NCI-H526 treated with DMSO at 0.1 percent for 48 hours (cell line): Measurements from ENCODE around the gene TRIP13.

Source experiments
- DNase-seq: peaks from one replicate; lab custom pipeline; 2025; lab: John Stamatoyannopoulos, UW

The TRIP13 gene

DNA sequence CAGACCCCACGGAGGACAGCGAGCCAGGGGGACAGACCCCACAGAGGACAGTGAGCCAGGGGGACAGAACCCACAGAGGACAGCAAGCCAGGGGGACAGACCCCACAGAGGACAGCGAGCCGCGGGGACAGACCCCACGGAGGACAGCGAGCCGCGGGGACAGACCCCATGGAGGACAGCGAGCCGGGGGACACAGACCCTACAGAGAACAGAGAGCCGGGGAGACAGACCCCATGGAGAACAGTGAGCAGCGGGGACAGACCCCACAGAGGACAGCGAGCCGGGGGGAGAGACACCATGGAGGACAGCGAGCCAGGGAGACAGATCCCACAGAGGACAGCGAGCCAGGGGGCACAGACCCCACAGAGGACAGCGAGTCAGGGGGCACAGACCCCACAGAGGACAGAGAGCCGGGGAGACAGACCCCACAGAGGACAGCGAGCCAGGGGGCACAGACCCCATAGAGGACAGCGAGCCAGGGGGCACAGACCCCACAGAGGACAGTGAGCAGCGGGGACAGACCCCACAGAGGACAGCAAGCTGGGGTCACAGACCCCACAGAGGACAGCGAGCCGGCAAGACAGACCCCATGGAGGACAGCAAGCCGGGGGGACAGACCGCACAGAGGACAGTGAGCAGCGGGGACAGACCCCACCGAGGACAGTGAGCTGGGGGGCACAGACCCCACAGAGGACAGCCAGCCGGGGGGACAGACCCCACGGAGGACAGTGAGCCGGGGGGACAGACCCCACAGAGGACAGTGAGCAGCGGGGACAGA, 37.5 kb upstream of the TRIP13 start:
- no peak for DNase-seq

DNA sequence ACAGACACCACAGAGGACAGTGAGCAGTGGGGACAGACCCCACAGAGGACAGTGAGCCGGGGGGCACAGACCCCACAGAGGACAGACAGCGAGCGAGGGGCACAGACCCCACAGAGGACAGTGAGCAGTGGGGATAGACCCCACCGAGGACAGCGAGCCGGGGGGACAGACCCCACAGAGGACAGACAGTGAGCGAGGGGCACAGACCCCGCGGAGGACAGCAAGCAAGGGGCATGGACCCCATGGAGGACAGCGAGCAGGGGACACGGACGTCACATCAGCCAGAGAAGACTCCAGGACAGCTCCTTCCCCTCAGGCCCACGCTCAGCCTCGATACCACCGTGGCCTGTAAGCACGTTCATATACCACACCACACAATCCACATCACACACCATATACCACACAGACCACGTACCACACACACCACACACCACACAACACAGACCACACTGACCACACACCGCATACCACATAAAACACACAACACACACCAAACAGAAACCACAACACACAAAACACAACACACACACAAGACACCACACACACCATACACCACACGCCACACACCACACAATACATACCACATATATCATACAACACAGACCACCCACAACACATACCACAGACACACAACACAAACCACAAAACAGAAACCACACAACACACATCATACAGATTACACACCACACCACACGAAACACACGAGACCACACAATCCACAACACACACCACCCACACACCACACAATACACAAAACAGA, 36.7 kb upstream of the TRIP13 start:
- DNase-seq: no peak

DNA sequence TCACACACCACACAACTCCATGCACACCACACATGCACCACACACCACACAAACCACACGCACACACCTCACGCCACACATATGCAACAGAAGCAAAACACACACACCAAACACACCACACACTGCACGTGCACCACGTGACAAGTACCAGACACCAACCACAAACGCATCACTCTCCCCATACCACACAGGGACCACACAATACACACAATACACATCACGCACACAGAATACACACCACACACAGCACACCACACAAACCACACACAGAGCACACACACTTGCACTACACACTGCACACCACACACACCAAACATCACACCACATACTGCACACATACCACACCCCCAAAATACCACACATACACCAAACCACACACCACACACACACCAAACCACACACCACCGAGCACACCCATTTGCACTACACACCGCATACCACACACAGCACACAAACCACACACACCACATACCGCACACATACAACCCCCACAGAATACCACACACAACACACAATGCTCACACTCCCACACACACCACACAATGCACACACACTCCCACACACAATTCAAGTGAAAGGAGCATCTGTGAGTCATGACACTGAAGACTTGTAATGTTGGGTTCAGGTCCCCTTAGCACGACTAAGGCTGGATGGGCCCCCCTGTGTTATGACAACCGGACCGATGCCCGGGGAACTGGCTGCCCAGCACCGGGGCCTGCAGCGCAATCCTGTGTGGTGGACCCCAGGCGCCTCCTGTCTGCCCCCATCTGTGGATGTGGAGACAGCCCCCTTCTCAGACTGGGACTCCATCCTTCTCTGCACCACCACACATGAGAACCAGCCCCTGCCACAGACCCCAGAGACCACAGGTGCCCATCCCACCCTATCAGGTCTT, 35.9 kb upstream of the TRIP13 start:
- no peak for DNase-seq

DNA sequence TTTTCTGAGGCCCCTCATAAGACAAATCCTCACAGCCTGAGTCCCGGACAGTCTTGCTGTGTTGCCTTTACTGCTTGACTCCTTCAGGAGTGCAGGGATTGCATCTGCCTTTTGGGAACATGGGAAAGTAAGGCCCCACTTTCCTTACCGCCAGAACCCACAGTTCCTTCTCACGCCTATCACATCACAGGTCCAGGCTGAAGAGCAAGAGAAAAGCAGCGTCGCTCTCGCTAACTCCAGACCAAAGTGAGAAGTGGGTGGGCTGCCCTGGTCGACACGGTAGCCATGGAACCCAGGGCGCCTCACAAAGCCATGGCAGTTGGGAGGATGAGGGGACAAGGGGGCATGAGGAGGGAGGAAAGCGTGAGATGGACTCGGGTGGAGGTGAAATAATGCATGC, 34.0 kb upstream of the TRIP13 start:
- no peak for DNase-seq

DNA sequence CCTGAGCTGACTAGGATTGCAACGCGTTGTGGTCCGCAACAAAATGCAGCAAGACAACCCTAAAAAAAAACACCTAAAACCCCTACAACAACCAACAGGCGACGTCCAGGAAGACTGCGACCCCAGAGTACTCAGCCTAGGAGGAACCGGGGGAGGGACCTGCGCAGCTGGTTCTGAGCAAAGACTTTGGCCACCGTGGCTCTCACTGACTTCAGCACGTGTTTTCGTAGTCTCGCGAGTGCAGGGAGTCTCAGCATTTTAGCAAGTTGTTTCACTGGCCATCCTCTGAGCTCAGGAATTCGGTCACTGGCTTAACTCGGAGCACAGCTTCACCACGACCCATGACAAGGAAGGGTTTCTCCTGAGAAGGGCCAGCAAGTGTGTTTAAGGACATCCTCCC, 33.3 kb upstream of the TRIP13 start:
- no peak for DNase-seq

DNA sequence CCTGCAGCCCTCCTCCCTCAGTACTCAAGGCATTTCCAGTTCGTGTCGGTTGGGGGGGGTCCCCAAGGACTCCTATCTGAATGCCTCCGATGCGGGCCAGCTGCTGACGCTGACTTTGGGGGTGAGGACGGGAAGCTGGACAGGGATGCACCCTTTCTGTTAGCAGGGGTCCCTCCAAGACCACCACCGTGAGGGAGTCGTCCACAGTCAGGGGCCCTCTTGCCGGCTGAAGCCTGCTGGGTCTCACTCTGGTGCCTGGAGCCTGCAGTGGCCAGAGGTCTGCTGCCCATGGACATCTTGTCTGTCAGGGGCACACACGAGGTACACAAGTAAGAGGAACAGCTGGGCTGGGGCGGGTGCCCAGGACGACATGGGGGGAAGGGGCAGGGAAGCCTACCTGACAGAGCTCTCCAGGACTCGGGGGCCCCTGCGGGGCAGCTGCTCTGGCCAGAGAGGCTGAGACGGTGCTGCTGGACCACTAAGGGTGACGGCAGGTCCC, 32.8 kb upstream of the TRIP13 start:
- DNase-seq: no peak

DNA sequence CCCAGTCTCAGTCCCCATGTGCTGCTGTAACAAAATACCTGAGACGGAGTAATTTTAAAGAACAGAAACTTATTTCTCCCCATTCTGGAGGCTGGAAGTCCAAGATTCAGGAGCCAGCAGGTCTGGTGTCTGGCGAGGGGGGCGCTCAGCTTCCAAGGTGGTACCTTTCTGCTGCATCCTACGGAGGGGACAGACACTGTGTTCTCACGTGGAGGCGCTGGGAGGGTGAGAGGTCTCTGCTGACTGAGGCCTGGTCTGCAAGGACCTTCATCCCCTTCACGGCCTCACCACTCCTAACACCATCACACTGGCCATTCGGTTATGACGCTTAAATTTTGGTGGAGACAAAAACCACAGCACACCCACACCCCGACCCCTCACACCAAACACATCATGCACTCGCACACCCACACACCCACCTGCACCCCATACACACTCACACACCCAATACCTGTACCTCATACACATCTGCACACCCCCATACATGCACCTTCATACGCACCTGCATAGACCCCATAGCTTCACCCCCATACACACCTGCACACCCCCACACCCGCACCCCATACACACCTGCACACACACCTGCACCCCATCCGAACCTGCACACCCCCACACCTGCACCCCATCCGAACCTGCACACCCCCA, 32.1 kb upstream of the TRIP13 start:
- no peak for DNase-seq

DNA sequence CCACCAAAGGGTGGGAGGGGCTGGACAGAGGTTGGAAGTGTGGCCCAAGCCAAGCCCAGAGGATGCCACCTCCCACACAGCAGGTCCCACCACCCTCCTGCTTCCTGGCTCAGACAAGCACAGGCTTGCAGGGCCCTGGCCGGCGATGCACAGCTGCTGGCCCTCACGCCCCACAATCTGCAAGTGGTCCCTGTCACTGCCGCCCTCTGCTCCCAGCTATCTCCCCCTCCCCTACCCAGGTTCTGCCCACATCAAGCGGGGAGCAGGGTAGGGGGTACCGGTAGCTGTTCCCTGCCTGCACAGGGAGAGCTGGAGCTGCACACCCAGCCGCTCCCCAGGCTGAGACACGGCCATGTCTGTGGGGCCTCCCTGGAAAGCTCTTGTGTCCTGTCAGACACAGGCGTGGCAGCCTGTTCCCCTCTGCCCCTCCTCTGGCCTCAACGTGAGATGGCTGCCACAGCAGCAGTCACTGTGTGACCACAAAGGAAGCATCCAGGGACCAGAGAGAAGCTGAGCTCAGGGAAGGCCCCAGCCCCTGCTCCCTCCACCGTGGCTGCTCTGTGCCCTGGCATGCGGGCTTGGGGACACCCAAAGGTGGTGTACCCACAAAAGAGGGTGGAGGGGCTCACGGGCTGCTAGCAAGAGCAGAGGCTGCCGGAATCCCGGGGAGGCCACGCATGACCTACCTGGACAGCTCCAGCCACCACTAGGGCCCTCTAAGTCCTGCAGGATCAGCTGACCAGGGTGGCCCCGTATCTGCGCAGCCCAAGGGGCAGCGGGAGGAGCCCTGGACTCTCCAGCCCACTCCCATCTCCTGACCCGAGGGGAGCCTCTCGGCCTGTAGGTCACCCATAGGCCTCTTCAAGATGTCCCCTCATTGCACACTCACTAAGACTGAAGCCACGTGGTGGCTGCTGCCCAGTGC, 31.0 kb upstream of the TRIP13 start:
- DNase-seq: no peak

DNA sequence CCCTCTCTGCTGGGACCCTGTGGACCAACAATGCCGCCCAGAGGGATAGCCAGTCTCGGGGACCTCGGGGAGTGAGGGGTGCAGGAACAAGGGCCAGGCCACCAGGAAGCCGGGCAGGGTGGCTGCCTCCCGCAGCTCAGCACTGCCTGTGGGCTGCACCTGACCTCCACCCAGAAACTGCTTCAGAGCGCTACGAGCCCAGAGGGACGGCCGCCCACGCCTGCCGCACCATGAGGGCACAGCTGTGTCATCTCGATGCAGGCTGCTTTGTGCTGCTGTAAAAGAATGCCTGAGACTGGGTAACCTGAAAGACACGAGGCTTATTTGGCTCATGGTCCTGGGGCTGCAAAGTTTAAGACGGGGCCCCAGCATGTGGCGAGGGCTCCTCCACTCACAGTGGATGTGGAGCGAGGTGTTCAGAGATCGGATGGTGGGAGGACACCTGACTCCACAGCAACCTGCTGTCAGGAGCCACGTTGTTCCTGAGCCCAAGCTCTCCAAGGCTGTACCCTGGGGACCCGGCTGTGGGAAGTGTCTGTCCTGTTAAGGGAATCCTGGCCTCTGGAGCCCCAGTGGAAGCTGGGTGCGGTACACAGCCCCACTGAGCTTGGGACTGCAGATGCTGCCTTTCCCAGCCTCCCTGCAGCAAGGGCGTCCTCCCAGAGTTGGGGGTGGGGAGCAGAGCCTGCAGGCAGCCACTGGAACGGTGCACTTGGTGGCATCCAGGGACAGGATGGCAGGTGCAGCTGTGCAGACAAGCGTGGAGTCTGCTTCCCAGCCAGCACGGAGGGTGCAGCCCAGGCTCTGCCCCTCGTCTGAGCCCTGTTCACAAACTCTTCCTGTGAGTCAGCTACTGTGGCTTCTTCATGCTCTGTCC, 30.1 kb upstream of the TRIP13 start:
- no peak for DNase-seq

DNA sequence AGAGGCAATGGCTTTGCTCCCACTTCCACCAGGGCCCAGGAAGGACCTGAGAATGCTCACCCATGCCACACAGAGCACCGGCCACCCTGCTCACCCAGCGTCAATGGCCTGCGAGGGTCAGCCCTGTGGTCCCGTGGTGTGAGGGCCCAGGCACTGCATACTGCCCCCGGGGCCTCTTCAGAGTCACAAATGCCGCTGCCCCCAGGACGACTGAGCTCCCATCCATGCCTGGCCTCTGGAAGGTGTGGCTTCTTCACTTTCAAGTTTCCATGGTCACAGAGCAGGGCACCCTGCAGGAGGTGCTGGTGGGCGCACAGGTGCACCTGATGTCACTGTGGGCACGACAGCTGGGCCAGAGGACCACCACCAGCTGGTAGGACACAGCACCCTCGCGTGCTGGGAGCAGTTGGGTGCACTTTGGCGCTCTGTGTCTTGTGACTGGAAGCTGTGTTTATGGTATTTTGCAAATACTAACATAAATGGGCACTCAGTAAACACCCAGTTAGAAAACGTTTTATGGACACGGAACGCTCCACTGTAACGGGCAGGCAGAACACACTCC, 29.4 kb upstream of the TRIP13 start:
- no peak for DNase-seq

DNA sequence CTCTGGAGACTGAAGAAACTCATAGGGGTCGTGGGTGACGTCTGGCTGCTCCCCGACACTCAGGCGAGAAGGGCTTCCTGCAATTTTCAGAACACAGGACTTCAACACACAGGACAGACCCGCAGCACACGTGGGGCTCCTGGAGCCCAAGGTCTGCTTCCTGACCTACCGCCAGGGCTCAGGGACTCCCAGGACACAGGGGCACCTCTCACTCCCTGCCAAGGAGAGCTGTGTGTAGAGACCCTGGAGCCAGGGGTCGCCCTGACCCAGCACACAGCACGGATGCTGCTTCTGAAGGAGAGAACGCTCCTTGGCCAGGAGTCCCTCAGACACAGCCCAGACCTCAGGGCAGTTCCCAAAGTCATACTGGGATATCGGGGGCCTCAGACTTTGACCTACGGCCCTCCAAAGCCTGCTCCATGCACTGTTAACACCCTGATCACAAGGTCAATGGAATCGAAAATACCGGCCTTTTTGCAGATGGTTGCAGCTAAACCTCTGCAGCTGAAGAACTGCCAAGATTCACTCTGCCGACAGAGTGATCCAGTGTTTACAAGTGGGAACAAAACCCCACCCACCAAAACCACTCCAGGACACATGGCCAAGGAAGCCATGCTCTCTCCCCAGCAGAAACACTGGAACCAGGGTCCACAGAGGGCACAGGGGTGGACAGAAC, 28.1 kb upstream of the TRIP13 start:
- no peak for DNase-seq

DNA sequence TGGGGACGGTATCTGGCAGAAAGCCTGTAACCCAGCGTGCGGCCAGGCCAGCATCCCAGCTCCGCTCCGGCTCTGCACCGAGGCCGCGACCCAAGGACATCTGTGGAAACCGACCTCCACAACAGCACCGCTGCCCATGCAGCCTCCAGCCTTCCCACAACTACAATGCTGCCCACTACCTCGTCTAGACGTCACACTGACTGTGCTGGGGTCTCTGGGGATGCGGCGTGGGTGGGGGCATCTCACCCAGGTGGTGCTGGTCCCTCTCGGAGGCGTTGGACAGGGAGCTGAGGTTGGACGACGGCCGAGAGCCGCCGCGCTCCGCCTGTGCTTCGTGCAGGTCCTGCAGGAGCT, 27.5 kb upstream of the TRIP13 start:
- no peak for DNase-seq

DNA sequence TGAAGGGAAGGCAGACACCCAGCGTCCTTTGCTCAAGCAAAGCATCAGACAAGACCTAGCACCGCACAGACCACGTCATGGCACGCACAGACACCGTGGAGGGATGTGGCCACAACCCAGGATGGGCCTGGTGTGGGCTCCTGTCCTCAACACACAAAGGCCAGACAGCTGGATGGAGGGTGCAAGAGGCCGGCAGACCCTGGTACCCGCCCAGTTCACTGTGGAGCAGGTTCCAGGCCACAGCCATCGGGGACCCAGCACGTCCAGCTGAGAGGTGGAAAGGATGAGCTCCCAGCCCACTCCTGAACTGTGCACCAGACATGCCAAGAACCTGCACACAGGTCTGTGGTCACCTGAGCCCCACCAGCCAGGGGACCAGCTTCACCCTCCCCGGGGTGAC, 26.9 kb upstream of the TRIP13 start:
- DNase-seq: no peak

DNA sequence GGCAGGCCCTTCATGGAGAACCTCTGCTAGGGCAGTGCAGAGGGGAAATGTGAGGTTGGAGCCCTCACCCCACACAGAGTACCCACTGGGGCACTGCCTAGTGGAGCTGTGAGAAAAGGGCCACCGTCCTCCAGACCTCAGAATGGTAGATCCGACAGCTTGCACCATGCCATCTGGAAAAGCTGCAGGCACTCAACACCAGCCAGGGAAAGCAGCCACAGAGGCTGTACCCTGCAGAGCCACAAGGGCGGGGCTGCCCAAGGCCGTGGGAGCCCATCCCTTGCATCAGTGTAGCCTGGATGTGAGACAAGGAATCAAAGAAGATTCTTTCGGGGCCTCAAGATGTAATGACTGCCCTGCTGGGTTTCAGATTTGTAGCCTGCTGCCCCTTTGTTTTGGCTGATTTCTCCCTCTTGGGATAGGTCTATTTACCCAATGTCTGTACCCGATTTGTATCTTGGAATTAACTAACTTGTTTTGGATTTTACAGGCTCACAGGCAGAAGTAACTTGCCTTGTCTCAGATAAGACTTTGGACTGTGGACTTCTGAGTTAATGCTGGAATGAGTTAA, 25.3 kb upstream of the TRIP13 start:
- no peak for DNase-seq

DNA sequence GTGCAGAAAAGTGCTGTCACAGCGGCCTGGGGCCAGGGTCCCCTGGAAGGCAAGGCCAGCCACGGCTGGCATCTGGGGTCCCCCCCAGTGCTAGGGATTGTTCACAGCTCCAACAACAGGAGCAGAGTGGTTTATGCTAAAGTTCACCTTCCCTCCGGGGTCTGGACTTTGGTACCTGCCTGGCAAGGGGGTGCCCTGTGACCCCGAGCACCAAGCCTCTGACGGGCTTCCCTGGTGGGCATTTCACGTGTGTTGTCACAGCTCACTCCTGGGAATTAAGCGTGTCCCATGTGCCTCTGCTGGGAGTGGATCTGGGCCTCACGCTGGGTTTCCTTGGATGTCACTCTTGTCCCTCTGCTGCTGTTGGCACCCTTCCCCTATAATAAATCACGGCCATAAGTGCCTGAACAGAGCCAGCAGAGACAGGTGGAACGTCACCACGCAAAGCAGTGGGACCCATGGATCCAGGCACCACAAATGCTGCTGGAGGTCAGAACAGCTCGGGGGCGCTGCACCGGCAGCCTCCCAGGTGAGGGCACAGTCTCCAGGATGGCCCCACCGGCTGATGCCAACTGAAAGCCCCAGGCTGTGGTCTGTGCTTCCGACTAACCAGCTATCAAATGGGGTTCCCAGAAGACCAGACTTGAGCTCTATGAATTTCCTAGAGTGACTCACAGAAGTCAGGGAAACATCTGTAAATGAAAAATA, 24.1 kb upstream of the TRIP13 start:
- DNase-seq: no peak

DNA sequence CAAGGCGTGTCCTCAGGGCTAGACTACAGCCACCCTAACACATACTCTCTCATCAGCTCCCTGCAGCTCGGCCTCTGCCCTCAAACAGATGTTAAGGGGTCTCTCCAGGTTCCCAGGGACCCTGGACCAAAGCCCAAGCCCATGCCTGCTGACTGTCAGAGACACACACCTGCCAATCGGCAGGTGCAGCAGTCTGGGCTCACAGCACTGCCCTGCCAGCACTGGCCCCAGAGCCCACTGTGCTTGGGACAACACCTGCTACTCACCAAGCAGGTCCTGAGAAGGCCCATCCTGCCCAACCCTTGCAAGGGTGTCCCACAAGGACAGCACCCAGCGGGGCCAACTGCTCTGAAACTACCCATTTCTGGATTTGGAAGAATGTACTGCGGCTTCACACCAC, 21.7 kb upstream of the TRIP13 start:
- no peak for DNase-seq

DNA sequence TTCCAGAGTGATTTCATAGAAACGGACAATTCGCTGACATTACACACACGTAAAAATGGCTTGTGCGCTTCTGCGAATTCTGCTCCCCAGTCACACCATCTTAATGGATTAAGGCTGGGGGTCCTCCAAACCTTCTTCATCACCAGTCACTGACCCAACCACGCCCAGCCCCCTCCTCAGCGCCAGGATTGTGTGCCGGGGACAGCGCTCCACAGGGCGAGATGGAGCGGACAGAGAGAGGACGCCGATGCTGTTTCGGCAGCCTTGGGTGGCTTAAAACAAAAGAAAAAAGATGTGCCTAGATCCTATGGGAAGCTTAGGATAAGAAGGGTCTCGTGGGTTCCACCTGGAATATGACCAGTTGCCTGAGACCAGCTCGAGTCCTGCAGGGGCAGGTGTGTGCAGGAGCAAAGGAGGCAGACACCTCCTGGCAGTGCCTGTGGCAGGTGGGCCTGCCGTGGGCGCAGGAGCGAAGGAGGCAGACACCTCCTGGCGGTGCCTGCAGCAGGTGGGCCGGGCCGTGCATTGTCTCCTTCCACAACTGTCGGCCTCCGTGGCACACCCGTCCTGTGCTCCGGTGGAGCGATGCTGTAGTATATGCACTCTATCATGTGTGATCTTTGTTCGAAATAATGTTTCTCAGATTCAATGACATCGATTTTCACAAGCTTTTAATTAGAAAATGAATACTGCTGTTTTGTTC, 20.9 kb upstream of the TRIP13 start:
- no peak for DNase-seq
